Right lobe of liver (tissue), 6 donors: Measurements from ENCODE around the gene FLCN. TPM values are rescaled to one million over a fixed set of nuclear protein-coding genes. Genes with fewer than 3 reads are reported as not detected.
"Not testable (repeated sequence)": the region's sequence is repeated elsewhere in the genome, so short reads cannot be mapped to it uniquely, and the experiment has no call there.

Experiments
- ATAC-seq, 4 donors: fragments of 200-7000 bp; cut with Tn5 transposase; one replicate each; pipeline ENCODE4 v1.9.1; 2020; ENCODE audit warnings: mild to moderate bottlenecking in 4 of 4, moderate library complexity in 4 of 4
- DNase-seq, 3 donors: peaks; one replicate each; pipeline ENCODE4 v3.0.0-alpha.2; 2020
- H3K27ac ChIP-seq, 3 donors: fragments of 200-600 bp; one replicate each; pipeline ENCODE4 v1.8.0; 2022
- H3K27me3 ChIP-seq, 2 donors: fragments of 200-600 bp; one replicate each; pipeline ENCODE4 v1.8.0; 2022
- H3K36me3 ChIP-seq, 4 donors: fragments of 200-600 bp; sonication (generic) in 1 of 4; one replicate each; pipeline versions ENCODE4 v1.5.1 to v1.8.0; 2017 to 2022; ENCODE audit warnings: control low read depth in 1 of 4
- H3K4me1 ChIP-seq, 4 donors: fragments of 200-600 bp; sonication (generic) in 1 of 4; one replicate each; pipeline versions ENCODE4 v1.5.1 to v1.8.0; 2017 to 2022; ENCODE audit warnings: control low read depth in 1 of 4
- H3K4me3 ChIP-seq, 3 donors: fragments of 200-600 bp; one replicate each; pipeline ENCODE4 v1.8.0; 2022
- H3K9me3 ChIP-seq, 4 donors: fragments of 200-600 bp; sonication (generic) in 1 of 4; one replicate each; pipeline versions ENCODE4 v1.5.1 to v1.8.0; 2017 to 2022; ENCODE audit warnings: control low read depth in 1 of 4
- POLR2A ChIP-seq: fragments of 450-650 bp; IDR thresholded peaks from one replicate; pipeline ENCODE4 v1.6.1; 2017; ENCODE audit warnings: antibody characterized with exemption, mild to moderate bottlenecking
- whole genome bisulfite sequencing: methylation state at CpG from one replicate; pipeline ENCODE4 v1.1.6; 2018; ENCODE audit warnings: low coverage, low lambda C conversion rate; ENCODE audit not compliant: insufficient coverage; ENCODE audit errors: missing lambda C conversion rate; 5-methylcytosine and 5-hydroxymethylcytosine counted together
- intact Hi-C, 2 donors: fragments of 100-400 bp; cut with DNase I; formaldehyde crosslinking; loops; one replicate each; pipeline versions ENCODE4 v1.11.2 to v1.14.1; 2022
- total RNA-seq, 6 experiments: library from RNA; depleted of rRNA in 2 of 6; stranded (reverse); fragments of >200 nt in 2 of 6; fragmentation: NEBNext Ultra II Directional in 3 of 6; extraction: Animal tissue kit (Norgen Biotek cat#: 25700) in 3 of 6; gene quantifications; one replicate each; pipeline versions ENCODE4 v1.1.0 to v1.2.4, GENCODE V29; 2016 to 2023
- TF ChIP-seq, protein P1 (sequence below), 4 donors: fragments of 200-600 bp in 3 of 4; fragments of 450-650 bp in 1 of 4; IDR thresholded peaks; one replicate each; pipeline versions ENCODE4 v1.5.1 to v1.8.0; 2016 to 2022; ENCODE audit warnings: antibody characterized with exemption in 4 of 4, mild to moderate bottlenecking in 2 of 4
- donor health status: DM: no; HTN: yes; CAD: no.
- donor health status: DM: no; HTN: no; CAD: no.
- donor health status: DM: no; HTN: no; CAD: no.
- donor health status: DM: no; HTN: yes; CAD: no.
- donor health status: DM: no; HTN: yes; CAD: no.

Gene FLCN
- total RNA-seq, 6 experiments from 2014 or later: 25.4 to 44.3 (median 35.9) TPM

DNA sequence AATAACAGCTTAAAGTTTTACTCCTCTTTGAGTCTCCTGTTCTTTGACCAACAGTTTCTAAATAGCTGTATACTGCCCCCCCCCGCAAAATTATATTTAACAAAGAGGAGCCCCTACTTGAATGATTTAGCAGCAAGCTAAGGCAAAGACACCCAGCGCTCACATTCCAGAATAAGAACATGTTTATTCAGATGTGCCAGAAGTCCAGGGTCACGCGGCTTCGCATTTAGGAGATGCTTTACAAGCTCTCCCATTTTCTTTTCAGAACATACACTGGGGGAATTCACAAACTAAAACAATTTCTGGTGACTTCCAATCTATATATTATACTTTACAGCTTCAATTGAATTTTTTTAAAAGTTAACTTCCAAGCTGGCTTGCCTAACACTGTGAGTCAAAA, 36.1 kb downstream of the FLCN start:
- Histone ChIP-seq H3K27ac (no peak overlapping the region), H3K9me3 (no peaks in the 10 kb centered on the region), H3K4me1 (peaks cover 0 to 19% (median 7%) of the 10 kb centered on the region in 4 donors), H3K36me3 (peaks cover 0 to 6% (median 0%) of the 10 kb centered on the region in 4 donors), H3K4me3 (no peak overlapping the region), H3K27me3 (no peaks in the 10 kb centered on the region)
- DNase-seq (no peak), ATAC-seq (no peak)
- TF ChIP-seq, protein P1, sequence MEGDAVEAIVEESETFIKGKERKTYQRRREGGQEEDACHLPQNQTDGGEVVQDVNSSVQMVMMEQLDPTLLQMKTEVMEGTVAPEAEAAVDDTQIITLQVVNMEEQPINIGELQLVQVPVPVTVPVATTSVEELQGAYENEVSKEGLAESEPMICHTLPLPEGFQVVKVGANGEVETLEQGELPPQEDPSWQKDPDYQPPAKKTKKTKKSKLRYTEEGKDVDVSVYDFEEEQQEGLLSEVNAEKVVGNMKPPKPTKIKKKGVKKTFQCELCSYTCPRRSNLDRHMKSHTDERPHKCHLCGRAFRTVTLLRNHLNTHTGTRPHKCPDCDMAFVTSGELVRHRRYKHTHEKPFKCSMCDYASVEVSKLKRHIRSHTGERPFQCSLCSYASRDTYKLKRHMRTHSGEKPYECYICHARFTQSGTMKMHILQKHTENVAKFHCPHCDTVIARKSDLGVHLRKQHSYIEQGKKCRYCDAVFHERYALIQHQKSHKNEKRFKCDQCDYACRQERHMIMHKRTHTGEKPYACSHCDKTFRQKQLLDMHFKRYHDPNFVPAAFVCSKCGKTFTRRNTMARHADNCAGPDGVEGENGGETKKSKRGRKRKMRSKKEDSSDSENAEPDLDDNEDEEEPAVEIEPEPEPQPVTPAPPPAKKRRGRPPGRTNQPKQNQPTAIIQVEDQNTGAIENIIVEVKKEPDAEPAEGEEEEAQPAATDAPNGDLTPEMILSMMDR (IDR thresholded peaks at IDR 0.05): no peak
- no peak for TF ChIP-seq POLR2A
- intact Hi-C loops: no loop called here
- 74% methylated on average over 4 of the region's 5 CpGs for WGBS

DNA sequence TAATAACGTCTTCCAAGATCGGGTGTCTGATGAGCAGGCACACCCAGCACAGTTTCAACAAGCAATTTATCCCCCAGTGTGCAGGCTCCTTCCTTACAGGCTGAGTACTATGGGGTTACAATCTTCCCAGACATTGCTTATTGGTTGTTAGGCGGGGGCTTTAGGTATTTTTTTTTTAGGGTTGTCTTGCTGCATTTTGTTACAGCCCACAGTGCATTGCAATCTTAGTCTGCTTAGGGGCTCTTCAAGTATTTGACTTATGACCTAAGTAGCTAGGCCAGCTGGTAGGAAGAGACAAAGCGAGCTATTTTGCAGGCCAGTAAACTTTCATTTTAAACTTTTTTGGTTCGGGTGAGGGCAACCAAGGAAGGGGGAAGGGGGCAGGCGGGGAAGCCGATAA, 36.7 kb downstream of the FLCN start:
- no peak overlapping the region for H3K27ac ChIP-seq
- DNase-seq (no peak), ATAC-seq (no peak)
- no peak overlapping the region for H3K4me3 ChIP-seq
- 73% methylated on average over 3 of the region's 7 CpGs for WGBS
- H3K9me3 ChIP-seq: no peaks in the 10 kb centered on the region
- intact Hi-C loops: no loop called here
- peaks cover 0 to 14% (median 7%) of the 10 kb centered on the region in 4 donors for H3K4me1 ChIP-seq
- TF ChIP-seq POLR2A: no peak
- TF ChIP-seq, protein P1 (IDR thresholded peaks at IDR 0.05): no peak
- peaks cover 0 to 6% (median 0%) of the 10 kb centered on the region in 4 donors for H3K36me3 ChIP-seq
- no peaks in the 10 kb centered on the region for H3K27me3 ChIP-seq

DNA sequence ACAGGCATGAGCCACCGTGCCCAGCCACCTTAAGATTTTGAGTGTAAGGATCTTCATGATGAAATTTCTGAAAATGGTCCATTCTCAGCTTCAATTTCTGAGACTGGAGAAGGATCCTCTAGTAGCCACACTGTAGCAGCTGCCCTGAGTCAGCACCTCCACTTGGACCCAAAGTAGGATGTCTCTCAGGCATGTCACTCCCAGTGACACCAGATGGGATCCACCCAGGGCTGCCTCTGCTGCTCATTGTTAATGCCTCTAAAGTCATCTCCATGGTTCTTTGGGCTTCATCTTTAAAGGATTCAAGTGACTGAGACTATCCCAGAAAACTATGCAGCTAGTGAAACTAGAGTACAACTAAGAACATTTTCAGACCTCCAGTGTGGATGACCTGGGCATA, 38.7 kb downstream of the FLCN start:
- WGBS: 71% methylated on average over 1 of the region's 1 CpG
- intact Hi-C loops: no loop called here
- no peak for ATAC-seq

DNA sequence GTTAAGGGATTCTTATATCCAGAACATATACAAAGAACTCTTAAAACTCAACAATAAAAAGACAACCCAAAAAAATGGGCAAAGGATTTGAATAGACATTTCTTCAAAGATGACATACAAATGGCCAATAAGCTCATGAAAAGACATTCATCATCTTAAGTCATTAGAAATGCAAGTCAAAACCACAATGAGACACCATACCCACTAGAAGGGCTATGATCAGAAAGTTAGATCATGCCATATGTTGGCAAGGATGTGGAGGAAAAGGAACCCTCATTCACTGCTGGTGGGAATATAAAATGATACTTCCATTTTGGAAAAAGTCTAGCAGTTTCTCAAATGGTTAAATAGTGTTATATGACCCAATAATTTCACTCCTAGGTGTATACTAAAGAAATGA, 40.2 kb downstream of the FLCN start:
- intact Hi-C loops: no loop called here
- DNase-seq (no peak), ATAC-seq (no peak)
- TF ChIP-seq, protein P1 (IDR thresholded peaks at IDR 0.05): no peak
- TF ChIP-seq POLR2A: no peak
- Histone ChIP-seq H3K9me3 (no peaks in the 10 kb centered on the region), H3K4me3 (no peak overlapping the region), H3K27me3 (no peaks in the 10 kb centered on the region), H3K36me3 (no peaks in the 10 kb centered on the region), H3K4me1 (no peaks in the 10 kb centered on the region), H3K27ac (no peak overlapping the region)

More for the DNA sequence above, 38.7 kb downstream of the FLCN start:
- DNase-seq: no peak
- Histone ChIP-seq H3K4me3 (no peak overlapping the region), H3K9me3 (no peaks in the 10 kb centered on the region), H3K27ac (no peak overlapping the region), H3K27me3 (no peaks in the 10 kb centered on the region), H3K4me1 (no peaks in the 10 kb centered on the region), H3K36me3 (peaks cover 0 to 6% (median 0%) of the 10 kb centered on the region in 4 donors)
- TF ChIP-seq POLR2A: no peak
- TF ChIP-seq, protein P1 (IDR thresholded peaks at IDR 0.05): no peak

DNA sequence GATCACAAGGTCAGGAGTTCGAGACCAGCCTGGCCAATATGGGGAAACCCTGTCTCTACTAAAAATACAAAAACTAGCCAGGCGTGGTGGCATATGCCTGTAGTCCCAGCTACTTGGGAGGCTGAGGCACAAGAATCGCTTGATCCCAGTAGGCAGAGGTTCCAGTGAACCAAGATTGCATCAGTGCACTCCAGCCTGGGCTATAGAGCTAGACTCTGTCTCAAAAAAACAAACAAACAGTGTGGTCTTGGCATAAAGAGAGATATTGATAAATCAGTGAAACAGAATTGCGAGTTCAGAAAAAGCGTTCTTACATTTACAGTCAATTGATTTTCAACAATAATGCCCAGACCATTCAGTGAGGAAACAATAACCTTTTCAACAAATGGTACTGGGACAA, 41.5 kb downstream of the FLCN start:
- H3K36me3 ChIP-seq, DNase-seq, H3K27me3 ChIP-seq, H3K4me1 ChIP-seq, H3K9me3 ChIP-seq, H3K27ac ChIP-seq, intact Hi-C loops, H3K4me3 ChIP-seq: not testable (repeated sequence)
- ATAC-seq: peak; percentile 43 to 67 (median 64)
- WGBS: 43% methylated on average over 4 of the region's 5 CpGs
